Measurements from ENCODE around the gene PFKM. TPM values are rescaled to one million over a fixed set of nuclear protein-coding genes. Genes with fewer than 3 reads are reported as not detected.

PFKM gene
- total RNA-seq, 1 donor from 2014 or later, result 60.9 TPM

GRCh38 chr12:48128800-48129199 lies 9.6 kb downstream of the PFKM start:
- H3K27me3 Mint-ChIP-seq (ENCODE audit: low read depth), result no peaks in the 10 kb centered on the region
- no peaks in the 10 kb centered on the region for H3K9me3 Mint-ChIP-seq (ENCODE audit: low read depth)
- H3K36me3 Mint-ChIP-seq (ENCODE audit: low read depth), result peaks cover 39% of the 10 kb centered on the region
- no peak for DNase-seq (ENCODE audit: low spot score)
- no peaks in the 10 kb centered on the region for H3K4me1 Mint-ChIP-seq (ENCODE audit: low read depth)
- H3K4me3 Mint-ChIP-seq (ENCODE audit: unreplicated experiment), result no peak overlapping the region
- no peak overlapping the region for H3K27ac Mint-ChIP-seq (ENCODE audit: unreplicated experiment)
- TF ChIP-seq, protein P1, sequence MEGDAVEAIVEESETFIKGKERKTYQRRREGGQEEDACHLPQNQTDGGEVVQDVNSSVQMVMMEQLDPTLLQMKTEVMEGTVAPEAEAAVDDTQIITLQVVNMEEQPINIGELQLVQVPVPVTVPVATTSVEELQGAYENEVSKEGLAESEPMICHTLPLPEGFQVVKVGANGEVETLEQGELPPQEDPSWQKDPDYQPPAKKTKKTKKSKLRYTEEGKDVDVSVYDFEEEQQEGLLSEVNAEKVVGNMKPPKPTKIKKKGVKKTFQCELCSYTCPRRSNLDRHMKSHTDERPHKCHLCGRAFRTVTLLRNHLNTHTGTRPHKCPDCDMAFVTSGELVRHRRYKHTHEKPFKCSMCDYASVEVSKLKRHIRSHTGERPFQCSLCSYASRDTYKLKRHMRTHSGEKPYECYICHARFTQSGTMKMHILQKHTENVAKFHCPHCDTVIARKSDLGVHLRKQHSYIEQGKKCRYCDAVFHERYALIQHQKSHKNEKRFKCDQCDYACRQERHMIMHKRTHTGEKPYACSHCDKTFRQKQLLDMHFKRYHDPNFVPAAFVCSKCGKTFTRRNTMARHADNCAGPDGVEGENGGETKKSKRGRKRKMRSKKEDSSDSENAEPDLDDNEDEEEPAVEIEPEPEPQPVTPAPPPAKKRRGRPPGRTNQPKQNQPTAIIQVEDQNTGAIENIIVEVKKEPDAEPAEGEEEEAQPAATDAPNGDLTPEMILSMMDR (IDR thresholded peaks at IDR 0.05), result no peak

DNA sequence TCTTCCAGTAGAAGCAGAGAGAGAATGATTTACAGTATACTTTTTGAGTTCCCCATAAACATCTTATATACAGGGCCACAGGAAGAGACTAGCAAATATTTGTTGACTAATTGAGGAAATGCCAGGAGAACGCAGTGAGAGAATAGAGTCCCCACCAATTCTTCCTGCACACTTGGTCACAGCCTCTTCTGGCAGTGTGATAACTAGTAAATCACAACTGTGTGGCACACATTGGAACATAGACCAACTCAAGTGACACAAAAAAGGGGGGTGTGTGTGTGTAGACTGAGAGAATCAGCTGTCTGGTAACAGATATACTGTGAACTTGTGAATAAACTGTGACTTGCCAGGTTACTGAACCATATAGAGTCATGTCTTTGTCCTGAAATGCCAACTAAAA lies 10.2 kb downstream of the PFKM start:
- DNase-seq (ENCODE audit: low spot score), result no peak
- no peak overlapping the region for H3K27ac Mint-ChIP-seq (ENCODE audit: unreplicated experiment)
- H3K4me1 Mint-ChIP-seq (ENCODE audit: low read depth), result no peaks in the 10 kb centered on the region
- H3K27me3 Mint-ChIP-seq (ENCODE audit: low read depth), result no peaks in the 10 kb centered on the region
- H3K36me3 Mint-ChIP-seq (ENCODE audit: low read depth), result peaks cover 42% of the 10 kb centered on the region
- no peaks in the 10 kb centered on the region for H3K9me3 Mint-ChIP-seq (ENCODE audit: low read depth)
- TF ChIP-seq, protein P1 (IDR thresholded peaks at IDR 0.05), result no peak
- H3K4me3 Mint-ChIP-seq (ENCODE audit: unreplicated experiment), result no peak overlapping the region

DNA sequence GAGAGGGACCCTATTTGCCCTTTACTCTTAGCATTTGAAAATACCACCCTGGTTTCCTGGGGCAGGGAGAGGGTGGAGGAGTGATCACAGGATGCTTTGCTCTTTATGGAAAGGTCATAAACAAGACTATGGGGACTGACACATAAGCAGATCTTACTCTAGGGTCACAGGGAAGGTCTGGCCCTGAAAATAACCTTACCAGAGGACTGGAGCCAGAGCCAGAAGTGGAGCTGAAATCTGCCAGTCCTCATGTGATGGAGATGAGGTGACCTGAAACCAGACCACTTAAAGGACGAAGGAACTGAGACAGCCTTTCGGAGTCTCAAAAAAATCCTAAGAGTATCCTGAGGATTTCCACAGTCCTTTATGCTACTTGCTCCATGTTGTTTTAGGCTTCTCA lies 12.4 kb downstream of the PFKM start:
- Mint-ChIP-seq H3K4me1 (ENCODE audit: low read depth) (no peaks in the 10 kb centered on the region), H3K36me3 (ENCODE audit: low read depth) (peaks cover 48% of the 10 kb centered on the region), H3K27me3 (ENCODE audit: low read depth) (no peaks in the 10 kb centered on the region), H3K9me3 (ENCODE audit: low read depth) (no peaks in the 10 kb centered on the region), H3K4me3 (ENCODE audit: unreplicated experiment) (no peak overlapping the region), H3K27ac (ENCODE audit: unreplicated experiment) (no peak overlapping the region)
- no peak for DNase-seq (ENCODE audit: low spot score)
- TF ChIP-seq, protein P1 (IDR thresholded peaks at IDR 0.05), result no peak

GRCh38 chr12:48132826-48133225 lies 13.7 kb downstream of the PFKM start:
- no peaks in the 10 kb centered on the region for H3K27me3 Mint-ChIP-seq (ENCODE audit: low read depth)
- no peaks in the 10 kb centered on the region for H3K4me1 Mint-ChIP-seq (ENCODE audit: low read depth)
- TF ChIP-seq, protein P1 (IDR thresholded peaks at IDR 0.05), result no peak
- H3K9me3 Mint-ChIP-seq (ENCODE audit: low read depth), result no peaks in the 10 kb centered on the region
- H3K4me3 Mint-ChIP-seq (ENCODE audit: unreplicated experiment), result no peak overlapping the region
- H3K27ac Mint-ChIP-seq (ENCODE audit: unreplicated experiment), result no peak overlapping the region
- no peak for DNase-seq (ENCODE audit: low spot score)
- H3K36me3 Mint-ChIP-seq (ENCODE audit: low read depth), result peaks cover 44% of the 10 kb centered on the region

- no peaks in the 10 kb centered on the region for H3K4me1 Mint-ChIP-seq (ENCODE audit: low read depth)
- H3K27ac Mint-ChIP-seq (ENCODE audit: unreplicated experiment), result no peak overlapping the region
- H3K4me3 Mint-ChIP-seq (ENCODE audit: unreplicated experiment), result no peak overlapping the region
- H3K27me3 Mint-ChIP-seq (ENCODE audit: low read depth), result no peaks in the 10 kb centered on the region
- no peaks in the 10 kb centered on the region for H3K9me3 Mint-ChIP-seq (ENCODE audit: low read depth)
- no peak for DNase-seq (ENCODE audit: low spot score)
- H3K36me3 Mint-ChIP-seq (ENCODE audit: low read depth), result peaks cover 49% of the 10 kb centered on the region
- TF ChIP-seq, protein P1 (IDR thresholded peaks at IDR 0.05), result no peak
These were observed 15.9 kb downstream of the PFKM start for GRCh38 chr12:48135027-48135426.
